Stomach smooth muscle (tissue), 2 donors: ENCODE results near the gene DNAH11.
"Not testable (repeated sequence)": the region's sequence is repeated elsewhere in the genome, so short reads cannot be mapped to it uniquely, and the experiment has no call there.

Source experiments
- H3K27ac ChIP-seq: one replicate; pipeline ENCODE4 v1.7.0; 2013; ENCODE audit warnings: mild to moderate bottlenecking, low read length, inconsistent platforms
- H3K27me3 ChIP-seq, 2 donors: one replicate each; pipeline ENCODE4 v1.7.0; 2013; ENCODE audit warnings: low read length in 2 of 2; ENCODE audit not compliant: insufficient read depth in 2 of 2, control insufficient read depth in 1 of 2
- H3K36me3 ChIP-seq, 2 donors: one replicate each; pipeline ENCODE4 v1.7.0; 2013; ENCODE audit warnings: low read length in 2 of 2; ENCODE audit not compliant: control insufficient read depth in 2 of 2, insufficient read depth in 2 of 2
- H3K4me1 ChIP-seq: one replicate; pipeline ENCODE4 v1.7.0; 2013; ENCODE audit warnings: low read length; ENCODE audit not compliant: control insufficient read depth, insufficient read depth
- H3K4me3 ChIP-seq, 2 donors: one replicate each; pipeline ENCODE4 v1.7.0; 2013; ENCODE audit warnings: low read length in 2 of 2
- H3K9ac ChIP-seq, 2 donors: one replicate each; pipeline ENCODE4 v1.7.0; 2013; ENCODE audit warnings: low read length in 2 of 2, mild to moderate bottlenecking in 1 of 2
- H3K9me3 ChIP-seq, 2 donors: one replicate each; pipeline ENCODE4 v1.7.0; 2013; ENCODE audit warnings: low read length in 2 of 2; ENCODE audit not compliant: control insufficient read depth in 2 of 2
- donor health status: healthy.
- donor health status: Pancreatic carcinoma.

Gene DNAH11

DNA sequence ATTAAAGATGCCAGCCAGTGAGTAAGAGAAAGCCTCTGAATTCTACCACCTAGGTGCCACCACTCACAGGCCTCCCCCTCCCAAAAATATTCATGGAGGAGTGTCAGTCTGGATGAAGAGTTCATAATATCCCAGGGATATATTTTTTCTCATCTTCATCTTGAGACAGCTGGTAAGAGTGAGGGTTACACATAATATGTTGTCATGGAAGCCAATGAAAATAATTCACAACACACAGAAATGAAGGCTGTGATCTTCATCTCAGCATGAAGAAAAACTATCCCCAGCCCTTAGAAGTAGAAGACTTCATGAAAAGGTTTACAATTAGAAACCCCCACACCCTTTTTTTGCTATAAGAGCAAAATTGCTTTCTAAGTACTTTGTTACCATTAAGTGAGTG lies 175.6 kb downstream of the DNAH11 start:
- no peaks in the 10 kb centered on the region for H3K36me3 ChIP-seq
- H3K9ac ChIP-seq: no peak overlapping the region
- H3K9me3 ChIP-seq: no peaks in the 10 kb centered on the region
- no peaks in the 10 kb centered on the region for H3K27me3 ChIP-seq
- no peaks in the 10 kb centered on the region for H3K4me1 ChIP-seq
- no peak overlapping the region for H3K27ac ChIP-seq
- H3K4me3 ChIP-seq: no peak overlapping the region

DNA sequence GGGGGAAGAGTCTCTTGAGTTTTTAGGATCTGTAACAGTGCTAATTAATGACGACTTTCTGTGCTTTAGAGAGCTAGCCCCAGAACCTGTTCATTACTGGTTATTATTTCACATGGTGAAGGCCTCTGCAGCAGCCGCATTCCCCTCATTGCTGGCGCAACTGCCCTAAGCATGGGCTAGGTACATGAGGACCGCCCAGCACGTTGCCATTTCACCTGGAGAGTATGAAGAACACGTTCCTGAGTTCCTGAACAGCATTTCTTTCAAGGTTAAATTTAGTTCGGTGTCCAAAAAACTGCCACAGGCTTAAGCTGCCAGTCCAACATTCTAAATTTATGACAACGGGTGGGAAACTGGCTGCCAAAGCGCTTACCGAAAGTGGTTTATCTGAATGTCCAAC lies 177.0 kb downstream of the DNAH11 start:
- Histone ChIP-seq H3K9ac (no peak overlapping the region), H3K27ac (no peak overlapping the region), H3K36me3 (no peaks in the 10 kb centered on the region), H3K27me3 (no peaks in the 10 kb centered on the region), H3K9me3 (no peaks in the 10 kb centered on the region), H3K4me1 (no peaks in the 10 kb centered on the region), H3K4me3 (no peak overlapping the region)

DNA sequence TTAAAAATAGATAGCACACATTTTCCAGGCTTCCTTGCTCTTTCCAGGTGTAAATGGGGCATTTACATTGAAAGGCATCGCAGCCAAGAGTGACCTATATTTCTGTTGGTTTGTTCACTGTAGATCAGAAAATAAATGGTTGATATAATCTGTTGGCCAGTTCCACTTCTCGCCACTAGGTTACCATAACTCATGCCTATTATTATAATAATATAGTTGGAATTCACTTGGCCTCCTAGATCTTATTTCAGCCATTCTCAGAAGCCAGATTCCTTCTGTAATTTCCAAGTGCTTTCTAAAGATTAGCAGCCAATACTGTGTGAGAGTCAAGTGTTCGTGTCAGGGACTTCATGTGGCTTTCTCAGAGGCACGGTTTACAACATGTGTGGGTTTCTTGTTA lies 179.5 kb downstream of the DNAH11 start:
- Histone ChIP-seq H3K27ac (no peak overlapping the region), H3K4me1 (no peaks in the 10 kb centered on the region), H3K27me3 (no peaks in the 10 kb centered on the region)

DNA sequence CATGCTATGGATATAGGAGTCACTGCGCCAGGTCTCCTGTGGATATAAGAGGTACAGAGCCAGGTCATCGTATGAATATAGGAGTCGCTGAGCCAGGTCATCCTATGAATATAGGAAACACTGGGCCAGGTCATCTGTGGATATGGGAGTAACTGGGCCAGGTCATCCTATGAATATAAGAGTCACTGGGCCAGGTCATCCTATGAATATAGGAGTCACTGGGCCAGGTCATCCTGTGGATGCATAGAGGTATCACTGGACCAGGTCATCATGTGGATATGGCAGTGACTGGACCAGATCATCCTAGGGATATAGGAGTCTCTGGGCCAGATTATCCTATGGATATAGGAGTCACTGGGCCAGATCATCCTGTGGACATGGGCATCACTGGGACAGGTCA lies 181.7 kb downstream of the DNAH11 start:
- Histone ChIP-seq H3K9ac (no peak overlapping the region), H3K27ac (no peak overlapping the region), H3K4me1 (no peaks in the 10 kb centered on the region), H3K9me3 (no peaks in the 10 kb centered on the region), H3K4me3 (no peak overlapping the region), H3K36me3 (no peaks in the 10 kb centered on the region), H3K27me3 (no peaks in the 10 kb centered on the region)

More for the DNA sequence above, 179.5 kb downstream of the DNAH11 start:
- no peaks in the 10 kb centered on the region for H3K36me3 ChIP-seq
- no peak overlapping the region for H3K4me3 ChIP-seq
- no peaks in the 10 kb centered on the region for H3K9me3 ChIP-seq
- no peak overlapping the region for H3K9ac ChIP-seq

DNA sequence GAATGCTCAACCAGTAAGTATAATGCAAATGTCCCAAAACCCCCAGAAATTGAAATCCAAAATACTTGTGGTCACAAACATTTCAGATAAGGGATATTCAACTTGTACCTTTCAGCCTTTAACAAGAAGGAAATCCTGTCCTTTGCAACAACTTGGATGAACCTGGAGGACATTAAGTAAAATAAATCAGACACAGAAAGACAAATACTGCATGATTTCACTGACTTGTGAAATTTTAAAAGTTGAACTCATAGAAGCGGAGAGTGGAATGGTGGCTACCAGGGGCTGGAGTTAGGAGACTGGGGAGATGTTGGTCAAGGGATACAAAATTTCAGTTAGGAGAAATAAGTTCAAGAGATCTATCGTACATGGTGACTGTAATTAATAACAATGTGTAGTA lies 187.6 kb downstream of the DNAH11 start:
- Histone ChIP-seq H3K9me3 (no peaks in the 10 kb centered on the region), H3K36me3 (no peaks in the 10 kb centered on the region), H3K4me3 (no peak overlapping the region), H3K4me1 (no peaks in the 10 kb centered on the region), H3K27ac (no peak overlapping the region), H3K27me3 (no peaks in the 10 kb centered on the region), H3K9ac (no peak overlapping the region)

DNA sequence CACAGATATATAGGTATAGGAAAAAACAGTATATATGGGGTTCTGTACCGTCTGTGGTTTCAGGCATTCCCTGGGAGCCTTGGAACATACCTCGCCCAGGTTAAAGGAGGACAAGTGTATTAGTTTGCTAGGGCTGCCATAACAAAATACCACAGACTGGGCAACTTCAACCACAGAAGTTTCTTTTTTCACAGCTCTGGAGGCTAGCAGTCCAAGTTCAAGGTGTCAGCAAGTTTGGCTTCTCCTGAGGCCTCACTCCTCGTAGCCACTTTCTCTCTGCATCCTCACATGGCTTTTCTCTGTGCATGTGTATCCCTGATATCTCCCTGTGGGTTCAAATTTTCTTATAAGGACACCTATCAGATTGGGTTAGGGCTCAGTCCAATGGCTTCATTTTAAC lies 189.1 kb downstream of the DNAH11 start:
- H3K4me1 ChIP-seq: no peaks in the 10 kb centered on the region
- H3K9me3 ChIP-seq: no peaks in the 10 kb centered on the region
- no peaks in the 10 kb centered on the region for H3K36me3 ChIP-seq
- H3K4me3 ChIP-seq: no peak overlapping the region
- no peak overlapping the region for H3K9ac ChIP-seq
- H3K27ac ChIP-seq: no peak overlapping the region
- no peaks in the 10 kb centered on the region for H3K27me3 ChIP-seq

DNA sequence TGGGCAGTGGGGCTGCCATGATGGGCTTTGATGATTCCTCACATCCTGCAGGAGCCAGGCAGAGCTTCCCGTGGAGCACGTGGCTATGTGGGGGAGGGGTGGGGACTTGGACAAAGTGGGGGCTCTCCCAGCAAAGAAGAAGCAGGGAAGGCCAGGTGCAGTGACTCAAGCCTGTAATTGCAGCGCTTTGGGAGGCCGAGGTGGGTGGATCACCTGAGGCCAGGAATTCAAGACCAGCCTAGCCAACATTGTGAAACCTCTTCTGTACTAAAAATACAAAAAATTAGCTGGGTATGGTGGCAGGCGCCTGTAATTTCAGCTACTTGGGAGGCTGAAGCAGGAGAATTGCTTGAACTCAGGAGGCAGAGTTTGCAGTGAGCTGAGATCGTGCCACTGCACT lies 190.1 kb downstream of the DNAH11 start:
- not testable (repeated sequence) for H3K36me3 ChIP-seq, H3K9ac ChIP-seq, H3K4me1 ChIP-seq, H3K9me3 ChIP-seq, H3K4me3 ChIP-seq, H3K27ac ChIP-seq, H3K27me3 ChIP-seq

DNA sequence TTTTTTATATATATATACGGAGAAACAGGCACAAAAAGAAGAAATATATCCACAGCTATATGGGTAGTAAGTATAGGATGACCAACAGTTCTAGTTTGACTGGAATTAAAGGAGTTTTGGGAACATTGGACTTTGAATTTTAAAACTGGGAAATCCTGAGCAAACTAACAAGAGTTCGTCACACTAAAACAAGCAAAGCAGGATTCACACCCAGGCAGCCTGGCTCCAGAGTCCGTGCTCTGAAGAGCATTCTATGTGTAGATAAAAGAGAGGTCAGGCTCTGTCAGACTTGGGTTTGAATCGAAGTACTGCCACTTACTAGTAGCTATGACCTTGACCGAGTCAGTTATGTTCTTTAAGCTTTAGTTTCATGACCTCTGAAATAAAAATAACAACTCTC lies 191.0 kb downstream of the DNAH11 start:
- Histone ChIP-seq H3K4me3 (no peak overlapping the region), H3K36me3 (no peaks in the 10 kb centered on the region), H3K27ac (no peak overlapping the region), H3K4me1 (no peaks in the 10 kb centered on the region), H3K9me3 (no peaks in the 10 kb centered on the region), H3K9ac (no peak overlapping the region), H3K27me3 (no peaks in the 10 kb centered on the region)

DNA sequence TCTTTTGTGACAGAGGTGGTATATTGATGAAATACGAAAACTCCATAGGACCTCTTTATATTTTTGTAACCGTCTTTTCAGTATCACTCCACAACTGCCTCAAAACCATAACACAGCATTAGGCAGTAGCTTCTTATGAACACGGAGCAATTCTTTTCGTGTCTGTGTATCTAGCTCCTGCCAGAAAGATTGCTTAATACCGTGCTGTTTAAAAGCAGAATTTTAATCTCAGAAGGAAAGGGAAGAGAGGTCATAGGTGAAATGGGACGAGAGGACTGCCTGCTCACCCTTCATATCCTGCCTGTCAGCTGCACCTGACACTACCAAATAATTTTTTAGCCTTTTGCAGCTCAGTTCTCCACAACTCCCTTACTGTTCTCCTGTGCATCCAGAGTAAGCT lies 200.7 kb downstream of the DNAH11 start:
- Histone ChIP-seq H3K4me3 (peak overlapping the region in 1 of 2 donors; percentile 8), H3K27me3 (no peaks in the 10 kb centered on the region), H3K4me1 (no peaks in the 10 kb centered on the region), H3K9ac (no peak overlapping the region), H3K9me3 (no peaks in the 10 kb centered on the region), H3K36me3 (no peaks in the 10 kb centered on the region), H3K27ac (no peak overlapping the region)

DNA sequence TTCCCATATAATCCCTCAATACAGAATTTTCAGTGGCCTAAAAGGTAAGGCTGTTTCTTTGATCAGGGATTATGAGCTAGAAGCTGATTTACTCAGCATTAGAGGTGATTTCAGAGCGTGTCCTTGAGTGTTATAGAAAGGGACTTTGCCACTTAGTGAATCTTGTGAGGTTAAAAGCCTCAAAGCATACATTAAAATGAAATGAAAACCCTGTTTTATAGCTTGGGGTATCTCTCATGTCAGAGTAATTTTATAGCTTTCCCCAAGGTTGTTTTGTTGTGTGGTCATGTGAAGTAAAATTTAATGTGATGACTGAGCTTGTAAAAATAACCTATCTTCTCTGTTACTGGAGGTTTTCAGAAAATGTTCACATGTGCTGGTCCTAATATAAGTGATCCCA lies 204.1 kb downstream of the DNAH11 start:
- no peaks in the 10 kb centered on the region for H3K36me3 ChIP-seq
- no peaks in the 10 kb centered on the region for H3K27me3 ChIP-seq
- no peak overlapping the region for H3K9ac ChIP-seq
- no peak overlapping the region for H3K4me3 ChIP-seq
- H3K4me1 ChIP-seq: no peaks in the 10 kb centered on the region
- H3K9me3 ChIP-seq: no peaks in the 10 kb centered on the region
- no peak overlapping the region for H3K27ac ChIP-seq

DNA sequence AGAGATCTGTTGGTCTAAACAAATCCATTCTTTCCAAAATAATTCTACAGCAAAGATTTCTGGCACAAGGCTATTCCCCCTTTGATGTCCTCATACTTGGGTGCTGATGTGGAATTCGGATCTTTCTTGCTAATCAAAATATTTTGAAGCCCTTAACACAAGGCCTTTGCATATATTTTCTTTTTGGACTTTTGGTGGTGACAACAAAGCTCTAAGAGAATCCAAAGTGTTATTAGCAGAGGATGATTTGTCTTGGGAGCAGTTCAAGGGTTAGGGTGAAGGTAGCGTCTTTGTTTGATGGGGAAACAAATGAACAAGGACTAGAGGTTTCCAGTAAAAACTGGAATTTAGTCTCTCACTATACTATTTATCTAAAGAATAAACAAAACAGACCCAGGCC lies 205.0 kb downstream of the DNAH11 start:
- Histone ChIP-seq H3K27me3 (no peaks in the 10 kb centered on the region), H3K9me3 (no peaks in the 10 kb centered on the region), H3K27ac (no peak overlapping the region), H3K9ac (no peak overlapping the region), H3K4me3 (no peak overlapping the region), H3K4me1 (no peaks in the 10 kb centered on the region), H3K36me3 (no peaks in the 10 kb centered on the region)

DNA sequence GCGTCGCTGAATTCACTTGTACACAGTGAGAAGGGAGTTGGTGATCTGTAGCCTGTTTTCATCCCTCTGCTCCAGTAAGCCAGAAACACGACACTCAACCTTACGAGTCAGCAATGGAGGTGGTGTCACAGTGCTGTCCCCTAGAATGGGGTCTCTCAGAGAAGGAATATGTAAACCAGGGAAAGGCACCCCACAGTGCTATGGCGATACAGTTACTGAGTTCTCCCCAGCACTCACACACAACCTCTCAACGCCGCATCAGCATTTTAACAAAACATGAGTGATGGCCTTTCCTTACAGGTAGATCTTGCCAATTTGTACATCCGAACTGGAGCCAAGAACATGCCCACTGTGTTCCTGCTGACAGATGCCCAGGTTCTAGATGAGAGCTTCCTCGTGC lies 206.5 kb downstream of the DNAH11 start:
- no peaks in the 10 kb centered on the region for H3K27me3 ChIP-seq
- no peak overlapping the region for H3K9ac ChIP-seq
- H3K4me3 ChIP-seq: no peak overlapping the region
- no peaks in the 10 kb centered on the region for H3K9me3 ChIP-seq
- H3K36me3 ChIP-seq: no peaks in the 10 kb centered on the region
- no peak overlapping the region for H3K27ac ChIP-seq
- H3K4me1 ChIP-seq: no peaks in the 10 kb centered on the region
